HL-60 (cell line): ENCODE measurements around the gene FASN.

ENCODE experiments used
- CTCF ChIP-seq: IDR thresholded peaks from one replicate; pipeline ENCODE4 v1.5.1; 2011; ENCODE audit warnings: low read length, control low read depth, inconsistent platforms; ENCODE audit not compliant: insufficient read depth
- POLR2AphosphoS5 ChIP-seq: IDR thresholded peaks from 2 replicates; pipeline ENCODE4 v1.6.1; 2012; ENCODE audit warnings: low read depth

DNA sequence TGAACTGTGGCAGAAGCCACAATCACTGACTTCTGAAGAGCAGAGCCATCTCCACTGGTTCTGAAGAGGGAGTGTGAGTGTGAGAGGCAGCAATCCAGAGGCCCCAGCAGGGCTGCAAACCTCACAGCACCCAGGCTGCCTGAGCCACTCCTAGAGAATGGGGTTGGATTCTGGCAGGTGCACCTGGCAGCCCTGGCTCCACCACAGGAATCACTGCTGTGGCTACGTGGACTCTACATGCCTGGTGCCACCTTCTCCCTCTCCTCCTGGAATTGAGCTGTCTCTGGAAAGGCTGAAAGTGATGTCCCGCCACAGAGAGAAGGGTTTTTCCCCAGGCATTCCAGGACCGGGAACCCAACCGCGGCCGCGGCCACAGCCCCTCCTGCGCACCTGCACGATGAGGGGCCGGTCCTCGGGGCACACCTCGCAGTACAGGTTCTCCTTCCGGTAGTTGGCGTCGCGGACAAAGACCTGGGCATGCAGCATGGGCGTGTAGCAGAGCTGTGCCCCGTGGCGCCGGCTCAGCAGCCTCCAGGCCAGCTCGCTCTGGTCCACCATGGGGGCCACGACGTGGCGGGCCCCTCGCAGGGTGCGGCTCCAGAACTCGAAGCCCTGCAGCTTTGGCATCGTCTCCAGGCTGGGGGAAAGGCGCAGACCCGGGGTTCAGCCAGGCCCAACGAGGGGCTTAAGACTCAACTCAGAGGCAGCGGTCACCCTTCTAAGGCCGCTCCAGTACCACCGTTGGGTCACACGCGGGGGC lies 33.4 kb downstream of the FASN start:
- TF ChIP-seq CTCF, result no peak
- no peak for TF ChIP-seq POLR2AphosphoS5
